Nephron (organoid): ENCODE results near the gene HOXC11.

Experiments used
- H3K27ac Mint-ChIP-seq, 3 experiments: 2 replicates each; pipeline ENCODE4 v1.8.0; 2020; ENCODE audit warnings: mixed read lengths in 3 of 3, mild to moderate bottlenecking in 2 of 3, moderate library complexity in 1 of 3
- H3K27me3 Mint-ChIP-seq: 2 replicates; pipeline ENCODE4 v1.8.0; 2021; ENCODE audit warnings: low read depth, mild to moderate bottlenecking, moderate library complexity, mixed read lengths
- H3K36me3 Mint-ChIP-seq: 2 replicates; pipeline ENCODE4 v1.8.0; 2020; ENCODE audit warnings: low read depth, mixed read lengths
- H3K4me1 Mint-ChIP-seq: 2 replicates; pipeline ENCODE4 v1.8.0; 2020; ENCODE audit warnings: mixed read lengths
- H3K4me3 Mint-ChIP-seq, 3 experiments: 2 replicates each; pipeline ENCODE4 v1.8.0; 2020; ENCODE audit warnings: mild to moderate bottlenecking in 3 of 3, mixed read lengths in 3 of 3, moderate library complexity in 2 of 3
- H3K9me3 Mint-ChIP-seq: 2 replicates; pipeline ENCODE4 v1.8.0; 2020; ENCODE audit warnings: mixed read lengths
- CTCF ChIP-seq, 3 experiments: fragments of 200-600 bp; sonication (generic); IDR thresholded peaks; one replicate each; pipeline ENCODE4 v1.5.0; 2021; ENCODE audit warnings: antibody characterized with exemption in 3 of 3; ENCODE audit not compliant: unreplicated experiment in 3 of 3

Gene HOXC11

GRCh38 chr12:54012631-54013409 is 39.9 kb downstream of the HOXC11 start:
- Mint-ChIP-seq H3K27me3 (peaks cover 43% of the 10 kb centered on the region), H3K36me3 (no peaks in the 10 kb centered on the region), H3K27ac (peak overlapping the region; percentile 93 to 97 (median 95)), H3K4me1 (peaks cover 72% of the 10 kb centered on the region), H3K4me3 (peak overlapping the region; percentile 67 to 97 (median 75)), H3K9me3 (no peaks in the 10 kb centered on the region)
- no peak for TF ChIP-seq CTCF (IDR thresholded peaks at IDR 0.05; ENCODE audit: unreplicated experiment in 3 of 3)

- Mint-ChIP-seq H3K36me3 (no peaks in the 10 kb centered on the region), H3K27me3 (peaks cover 34% of the 10 kb centered on the region), H3K9me3 (no peaks in the 10 kb centered on the region), H3K27ac (peak overlapping the region; percentile 93 to 97 (median 95)), H3K4me1 (peaks cover 66% of the 10 kb centered on the region), H3K4me3 (peak overlapping the region; percentile 85 to 90 (median 89))
- no peak for TF ChIP-seq CTCF (IDR thresholded peaks at IDR 0.05; ENCODE audit: unreplicated experiment in 3 of 3)
These were observed 41.6 kb downstream of the HOXC11 start for GRCh38 chr12:54014377-54015017.

- Mint-ChIP-seq H3K4me1 (peaks cover 64% of the 10 kb centered on the region), H3K36me3 (no peaks in the 10 kb centered on the region), H3K9me3 (no peaks in the 10 kb centered on the region), H3K27me3 (peaks cover 29% of the 10 kb centered on the region), H3K27ac (peak overlapping the region; percentile 93 to 97 (median 95)), H3K4me3 (peak overlapping the region; percentile 85 to 90 (median 89))
- no peak for TF ChIP-seq CTCF (IDR thresholded peaks at IDR 0.05; ENCODE audit: unreplicated experiment in 3 of 3)
These were observed 42.3 kb downstream of the HOXC11 start for GRCh38 chr12:54015018-54015931.

GRCh38 chr12:54016051-54016450 is 43.1 kb downstream of the HOXC11 start:
- H3K27me3 Mint-ChIP-seq, result peaks cover 25% of the 10 kb centered on the region

More at GRCh38 chr12:54016051-54016450, 43.1 kb downstream of the HOXC11 start:
- no peaks in the 10 kb centered on the region for H3K36me3 Mint-ChIP-seq
- H3K9me3 Mint-ChIP-seq, result no peaks in the 10 kb centered on the region
- peaks cover 62% of the 10 kb centered on the region for H3K4me1 Mint-ChIP-seq
- peak overlapping the region; percentile 85 to 90 (median 89) for H3K4me3 Mint-ChIP-seq
- peak overlapping the region; percentile 93 to 97 (median 95) for H3K27ac Mint-ChIP-seq
- no peak for TF ChIP-seq CTCF (IDR thresholded peaks at IDR 0.05; ENCODE audit: unreplicated experiment in 3 of 3)
